Panc1 (cell line): ENCODE results near the gene ADCY7. TPM values are rescaled to one million over a fixed set of nuclear protein-coding genes. Genes with fewer than 3 reads are reported as not detected.

ENCODE experiments used
- ATAC-seq: fragments of 200-7000 bp; cut with Tn5 transposase; 2 replicates; pipeline ENCODE4 v1.9.1; 2020; ENCODE audit warnings: mild to moderate bottlenecking, moderate library complexity
- BruUV-seq: library from RNA; stranded (reverse); fragments of 400-500 nt; replicated peaks from 2 replicates; lab custom pipeline; 2021; lab: Mats Ljungman, UMichigan
- CTCF ChIA-PET: fragments of 300-600 bp; sonication (Branson Sonifier 250); formaldehyde crosslinking; loops from one replicate; lab custom pipeline; 2022; ENCODE audit warnings: antibody characterized with exemption; lab: Charles Lee
- POLR2A ChIA-PET: fragments of 300-600 bp; sonication (Branson Sonifier 250); formaldehyde crosslinking; loops from one replicate; lab custom pipeline; 2022; ENCODE audit warnings: antibody characterized with exemption; lab: Charles Lee
- DNase-seq: peaks from one replicate; pipeline ENCODE4 v3.0.0-alpha.2; 2010; ENCODE audit warnings: low read depth, low spot score
- H3K27ac ChIP-seq: 2 replicates; pipeline ENCODE4 v1.5.1; 2011; ENCODE audit warnings: mild to moderate bottlenecking, low read length, inconsistent platforms
- H3K27me3 ChIP-seq: fragments of 200-500 bp; sonication (Bioruptor generic); 2 replicates; pipeline ENCODE4 v1.6.0; 2014; ENCODE audit warnings: low read length, inconsistent platforms; ENCODE audit not compliant: control insufficient read depth, insufficient read depth
- H3K36me3 ChIP-seq: fragments of 200-500 bp; sonication (Bioruptor generic); 2 replicates; pipeline ENCODE4 v1.5.1; 2014; ENCODE audit warnings: inconsistent platforms, mild to moderate bottlenecking, low read length, moderate library complexity; ENCODE audit not compliant: control insufficient read depth, insufficient read depth
- H3K4me1 ChIP-seq: 2 replicates; pipeline ENCODE4 v1.5.1; 2011; ENCODE audit warnings: inconsistent platforms, mild to moderate bottlenecking, low read length, moderate library complexity; ENCODE audit not compliant: control insufficient read depth, insufficient read depth
- H3K4me3 ChIP-seq, 2 experiments: 2 replicates each; pipeline ENCODE4 v1.5.1; 2011 to 2012; ENCODE audit warnings: low read depth in 2 of 2, low read length in 2 of 2, mild to moderate bottlenecking in 2 of 2, inconsistent platforms in 1 of 2, moderate library complexity in 1 of 2
- H3K9me3 ChIP-seq: fragments of 200-500 bp; sonication (Bioruptor generic); 2 replicates; pipeline ENCODE4 v1.5.1; 2014; ENCODE audit warnings: low read depth, mild to moderate bottlenecking, inconsistent platforms, low read length, moderate library complexity; ENCODE audit not compliant: control insufficient read depth, insufficient read depth
- POLR2AphosphoS5 ChIP-seq: IDR thresholded peaks from 2 replicates; pipeline ENCODE4 v1.6.1; 2012; ENCODE audit warnings: mild to moderate bottlenecking, low read depth, low read length, moderate library complexity
- SIN3A ChIP-seq: IDR thresholded peaks from 2 replicates; pipeline ENCODE4 v1.6.1; 2012; ENCODE audit warnings: low read depth, mild to moderate bottlenecking, low read length, moderate library complexity, borderline replicate concordance; ENCODE audit not compliant: insufficient read depth
- TCF7L2 ChIP-seq: IDR thresholded peaks from 2 replicates; pipeline ENCODE4 v1.6.1; 2011; ENCODE audit warnings: mild to moderate bottlenecking, low read depth, low read length, inconsistent platforms
- in situ Hi-C: cut with HindIII; loops from 2 replicates; pipeline ENCODE4 v1.10.0; 2016; ENCODE audit warnings: low sequenced_read_pairs, low pct_unique_long_range_greater_than_20kb
- intact Hi-C: fragments of 100-400 bp; cut with micrococcal nuclease; formaldehyde crosslinking; loops from one replicate; pipeline ENCODE4 v1.10.0; 2022; ENCODE audit not compliant: unreplicated experiment
- total RNA-seq: library from RNA; stranded (reverse); gene quantifications from one replicate; pipeline ENCODE4 v1.2.1, GENCODE V29; 2021; ENCODE audit not compliant: unreplicated experiment
- TF ChIP-seq, protein P1 (sequence below): fragments of 450-650 bp; IDR thresholded peaks from 2 replicates; pipeline ENCODE4 v1.5.1; 2017; ENCODE audit warnings: mild to moderate bottlenecking
- TF ChIP-seq, protein P2 (sequence below), 2 experiments: IDR thresholded peaks; 2 replicates each; pipeline ENCODE4 v1.6.1; 2011 to 2012; ENCODE audit warnings: low read depth in 2 of 2, control low read depth in 1 of 2, low read length in 1 of 2, mild to moderate bottlenecking in 1 of 2, moderate library complexity in 1 of 2; ENCODE audit not compliant: insufficient read depth in 1 of 2

ADCY7 gene
- total RNA-seq, 1 experiment from 2014 or later: 6.3 TPM

DNA sequence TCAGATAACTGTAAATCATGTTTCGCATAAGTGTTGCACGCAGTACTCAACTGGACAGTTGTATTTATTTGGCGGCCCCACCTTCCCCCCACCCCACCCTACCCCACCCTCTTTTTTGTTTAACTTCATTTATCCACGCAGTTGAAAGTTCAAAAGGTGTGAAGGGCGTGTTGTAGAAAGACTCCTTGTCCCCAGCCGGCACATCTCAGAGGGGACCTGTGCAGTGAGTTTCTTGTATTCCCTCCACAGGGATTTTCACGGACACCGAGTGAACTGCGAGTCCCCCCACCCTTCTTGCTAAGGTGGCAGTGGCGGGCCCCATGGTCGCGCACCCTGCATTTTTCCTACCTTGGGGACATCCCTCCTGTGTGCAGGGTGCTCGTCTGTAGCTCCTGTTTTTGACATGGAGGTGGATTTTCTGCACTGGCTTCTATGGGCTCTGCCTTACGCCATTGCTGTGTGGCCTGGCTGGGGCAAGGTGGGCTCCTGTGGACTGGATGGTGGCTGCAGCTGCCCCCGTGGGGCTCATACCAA is 36.2 kb downstream of the ADCY7 start:
- H3K36me3 ChIP-seq: no peaks in the 10 kb centered on the region
- BruUV-seq: no TSS peak
- TF ChIP-seq SIN3A (no peak), TCF7L2 (no peak), POLR2AphosphoS5 (no peak)
- TF ChIP-seq, protein P1, sequence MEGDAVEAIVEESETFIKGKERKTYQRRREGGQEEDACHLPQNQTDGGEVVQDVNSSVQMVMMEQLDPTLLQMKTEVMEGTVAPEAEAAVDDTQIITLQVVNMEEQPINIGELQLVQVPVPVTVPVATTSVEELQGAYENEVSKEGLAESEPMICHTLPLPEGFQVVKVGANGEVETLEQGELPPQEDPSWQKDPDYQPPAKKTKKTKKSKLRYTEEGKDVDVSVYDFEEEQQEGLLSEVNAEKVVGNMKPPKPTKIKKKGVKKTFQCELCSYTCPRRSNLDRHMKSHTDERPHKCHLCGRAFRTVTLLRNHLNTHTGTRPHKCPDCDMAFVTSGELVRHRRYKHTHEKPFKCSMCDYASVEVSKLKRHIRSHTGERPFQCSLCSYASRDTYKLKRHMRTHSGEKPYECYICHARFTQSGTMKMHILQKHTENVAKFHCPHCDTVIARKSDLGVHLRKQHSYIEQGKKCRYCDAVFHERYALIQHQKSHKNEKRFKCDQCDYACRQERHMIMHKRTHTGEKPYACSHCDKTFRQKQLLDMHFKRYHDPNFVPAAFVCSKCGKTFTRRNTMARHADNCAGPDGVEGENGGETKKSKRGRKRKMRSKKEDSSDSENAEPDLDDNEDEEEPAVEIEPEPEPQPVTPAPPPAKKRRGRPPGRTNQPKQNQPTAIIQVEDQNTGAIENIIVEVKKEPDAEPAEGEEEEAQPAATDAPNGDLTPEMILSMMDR: no peak
- TF ChIP-seq, protein P2, sequence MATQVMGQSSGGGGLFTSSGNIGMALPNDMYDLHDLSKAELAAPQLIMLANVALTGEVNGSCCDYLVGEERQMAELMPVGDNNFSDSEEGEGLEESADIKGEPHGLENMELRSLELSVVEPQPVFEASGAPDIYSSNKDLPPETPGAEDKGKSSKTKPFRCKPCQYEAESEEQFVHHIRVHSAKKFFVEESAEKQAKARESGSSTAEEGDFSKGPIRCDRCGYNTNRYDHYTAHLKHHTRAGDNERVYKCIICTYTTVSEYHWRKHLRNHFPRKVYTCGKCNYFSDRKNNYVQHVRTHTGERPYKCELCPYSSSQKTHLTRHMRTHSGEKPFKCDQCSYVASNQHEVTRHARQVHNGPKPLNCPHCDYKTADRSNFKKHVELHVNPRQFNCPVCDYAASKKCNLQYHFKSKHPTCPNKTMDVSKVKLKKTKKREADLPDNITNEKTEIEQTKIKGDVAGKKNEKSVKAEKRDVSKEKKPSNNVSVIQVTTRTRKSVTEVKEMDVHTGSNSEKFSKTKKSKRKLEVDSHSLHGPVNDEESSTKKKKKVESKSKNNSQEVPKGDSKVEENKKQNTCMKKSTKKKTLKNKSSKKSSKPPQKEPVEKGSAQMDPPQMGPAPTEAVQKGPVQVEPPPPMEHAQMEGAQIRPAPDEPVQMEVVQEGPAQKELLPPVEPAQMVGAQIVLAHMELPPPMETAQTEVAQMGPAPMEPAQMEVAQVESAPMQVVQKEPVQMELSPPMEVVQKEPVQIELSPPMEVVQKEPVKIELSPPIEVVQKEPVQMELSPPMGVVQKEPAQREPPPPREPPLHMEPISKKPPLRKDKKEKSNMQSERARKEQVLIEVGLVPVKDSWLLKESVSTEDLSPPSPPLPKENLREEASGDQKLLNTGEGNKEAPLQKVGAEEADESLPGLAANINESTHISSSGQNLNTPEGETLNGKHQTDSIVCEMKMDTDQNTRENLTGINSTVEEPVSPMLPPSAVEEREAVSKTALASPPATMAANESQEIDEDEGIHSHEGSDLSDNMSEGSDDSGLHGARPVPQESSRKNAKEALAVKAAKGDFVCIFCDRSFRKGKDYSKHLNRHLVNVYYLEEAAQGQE (IDR thresholded peaks at IDR 0.05; ENCODE audit: insufficient read depth in 1 of 2, low read depth in 2 of 2, low read length in 1 of 2): no peak
- no peaks in the 10 kb centered on the region for H3K9me3 ChIP-seq
- DNase-seq: no peak
- H3K4me1 ChIP-seq: 0 out of 2 replicates have a peak, but pooled peaks cover 2% of the 10 kb centered on the region
- ATAC-seq: no peak
- no peaks in the 10 kb centered on the region for H3K27me3 ChIP-seq
- H3K27ac ChIP-seq: no peak overlapping the region
- ChIA-PET CTCF (no interaction called here), POLR2A (no interaction called here)
- in situ Hi-C loops: no loop called here
- intact Hi-C loops: no loop called here
- H3K4me3 ChIP-seq: no peak overlapping the region

DNA sequence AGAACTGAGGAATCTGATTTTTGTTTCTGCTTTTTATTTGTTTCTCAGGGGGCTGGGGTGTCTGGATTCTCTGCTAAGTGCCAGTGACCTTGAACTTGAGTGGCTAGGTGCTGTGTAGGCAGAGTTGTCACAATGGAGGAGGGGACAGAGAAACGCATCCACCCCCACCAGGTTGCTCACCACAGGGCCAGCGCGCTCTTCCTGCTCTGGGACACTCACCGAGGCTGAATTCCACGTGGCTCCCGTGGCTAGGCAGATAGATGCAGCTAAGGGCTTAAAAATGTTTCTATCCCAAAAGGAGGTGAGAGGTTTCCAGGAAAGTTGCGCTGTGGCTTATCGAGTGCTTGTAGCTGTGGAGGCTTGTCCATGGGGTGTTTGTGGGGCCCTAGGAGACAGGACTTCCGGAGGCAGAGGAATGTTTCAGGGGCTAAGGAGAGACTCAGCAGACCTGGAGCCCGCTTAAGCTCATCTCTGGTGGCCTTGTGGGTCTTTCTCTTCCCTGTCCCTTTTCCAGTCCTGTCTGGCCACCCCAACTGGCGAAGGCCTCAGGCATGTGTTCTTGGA is 36.8 kb downstream of the ADCY7 start:
- H3K27ac ChIP-seq: no peak overlapping the region
- H3K4me3 ChIP-seq: no peak overlapping the region
- TF ChIP-seq TCF7L2 (no peak), POLR2AphosphoS5 (no peak), SIN3A (no peak)
- TF ChIP-seq, protein P1: no peak
- TF ChIP-seq, protein P2 (IDR thresholded peaks at IDR 0.05; ENCODE audit: insufficient read depth in 1 of 2, low read depth in 2 of 2, low read length in 1 of 2): no peak
- no peaks in the 10 kb centered on the region for H3K9me3 ChIP-seq
- H3K36me3 ChIP-seq: no peaks in the 10 kb centered on the region
- ChIA-PET CTCF (no interaction called here), POLR2A (no interaction called here)
- intact Hi-C loops: no loop called here
- DNase-seq: no peak
- BruUV-seq: no TSS peak
- no peak for ATAC-seq
- in situ Hi-C loops: no loop called here
- no peaks in the 10 kb centered on the region for H3K27me3 ChIP-seq
- 0 out of 2 replicates have a peak, but pooled peaks cover 2% of the 10 kb centered on the region for H3K4me1 ChIP-seq
